HepG2 (cell line): ENCODE data around the gene ANKLE1. TPM values are rescaled to one million over a fixed set of nuclear protein-coding genes. Genes with fewer than 3 reads are reported as not detected.

ENCODE experiments used
- ASH2L ChIP-seq: fragments of 300-600, 200-600 bp; sonication (generic); IDR thresholded peaks from 2 replicates; pipeline ENCODE4 v1.7.0; 2017; ENCODE audit warnings: low read depth, mild to moderate bottlenecking, moderate library complexity, mixed read lengths, low read length; ENCODE audit not compliant: insufficient read length
- ATF1 ChIP-seq: IDR thresholded peaks from 2 replicates; pipeline ENCODE4 v1.6.1; 2016; ENCODE audit warnings: mild to moderate bottlenecking, control low read depth
- BRF2 ChIP-seq: sonication (generic); formaldehyde crosslinking; IDR thresholded peaks from 2 replicates; pipeline ENCODE4 v1.8.1; 2022; ENCODE audit warnings: mild to moderate bottlenecking, missing genetic modification reagents
- FOXA3 ChIP-seq: IDR thresholded peaks from 2 replicates; pipeline ENCODE4 v1.6.1; 2016; ENCODE audit warnings: missing genetic modification reagents, missing compliant biosample characterization
- HIC2 ChIP-seq: sonication (generic); formaldehyde crosslinking; IDR thresholded peaks from 2 replicates; pipeline ENCODE4 v1.9.0; 2022; ENCODE audit warnings: low read depth, missing genetic modification reagents
- HMGXB4 ChIP-seq, 2 experiments: sonication (generic) in 1 of 2; formaldehyde crosslinking in 1 of 2; IDR thresholded peaks; 2 replicates each; pipeline versions ENCODE4 v1.4.0 to v1.6.1; 2018 to 2020; ENCODE audit warnings: missing genetic modification reagents in 2 of 2, borderline replicate concordance in 1 of 2, low read depth in 1 of 2, mild to moderate bottlenecking in 1 of 2, missing biosample characterization in 1 of 2
- IRX3 ChIP-seq: sonication (generic); formaldehyde crosslinking; IDR thresholded peaks from 2 replicates; pipeline ENCODE4 v1.8.1; 2023; ENCODE audit warnings: mild to moderate bottlenecking, low read depth, missing genetic modification reagents, borderline replicate concordance
- ISL2 ChIP-seq: sonication (generic); formaldehyde crosslinking; IDR thresholded peaks from 2 replicates; pipeline ENCODE4 v1.5.0; 2020; ENCODE audit warnings: missing genetic modification reagents
- JUN ChIP-seq: sonication (generic); formaldehyde crosslinking; IDR thresholded peaks from 2 replicates; pipeline ENCODE4 v1.4.0; 2020; ENCODE audit warnings: mild to moderate bottlenecking, missing genetic modification reagents
- MAF1 ChIP-seq: sonication (generic); formaldehyde crosslinking; IDR thresholded peaks from 2 replicates; pipeline ENCODE4 v1.5.0; 2020; ENCODE audit warnings: missing genetic modification reagents, borderline replicate concordance
- NR2F6 ChIP-seq, 2 experiments: IDR thresholded peaks; 2 replicates each; pipeline ENCODE4 v1.6.1; 2016; ENCODE audit warnings: antibody characterized with exemption in 1 of 2, mild to moderate bottlenecking in 1 of 2
- RNF219 ChIP-seq: sonication (generic); formaldehyde crosslinking; IDR thresholded peaks from 2 replicates; pipeline ENCODE4 v1.5.0; 2020; ENCODE audit warnings: mild to moderate bottlenecking, missing genetic modification reagents
- SNRNP70 ChIP-seq: fragments of 200-400 bp; formaldehyde crosslinking; IDR thresholded peaks from 2 replicates; pipeline ENCODE4 v1.6.1; 2017; ENCODE audit warnings: mild to moderate bottlenecking, low read depth, low read length, moderate library complexity
- TOE1 ChIP-seq: sonication (generic); formaldehyde crosslinking; IDR thresholded peaks from 2 replicates; pipeline ENCODE4 v1.4.0; 2020; ENCODE audit warnings: mild to moderate bottlenecking, missing genetic modification reagents
- YEATS4 ChIP-seq: sonication (generic); formaldehyde crosslinking; IDR thresholded peaks from 2 replicates; pipeline ENCODE4 v1.4.0; 2020; ENCODE audit warnings: missing genetic modification reagents, borderline replicate concordance
- ZFP90 ChIP-seq: sonication (generic); formaldehyde crosslinking; IDR thresholded peaks from 2 replicates; pipeline ENCODE4 v1.8.0; 2022; ENCODE audit warnings: missing genetic modification reagents, mild to moderate bottlenecking, inconsistent platforms, borderline replicate concordance
- ZNF326 ChIP-seq: sonication (generic); formaldehyde crosslinking; IDR thresholded peaks from 2 replicates; pipeline ENCODE4 v1.4.0; 2020; ENCODE audit warnings: missing genetic modification reagents, borderline replicate concordance
- ZNF562 ChIP-seq: sonication (generic); formaldehyde crosslinking; IDR thresholded peaks from 2 replicates; pipeline ENCODE4 v1.8.0; 2022; ENCODE audit warnings: missing genetic modification reagents, borderline replicate concordance
- ZNF576 ChIP-seq: sonication (generic); formaldehyde crosslinking; IDR thresholded peaks from 2 replicates; pipeline ENCODE4 v1.4.0; 2020; ENCODE audit warnings: mild to moderate bottlenecking, missing genetic modification reagents
- ZNF746 ChIP-seq: sonication (generic); formaldehyde crosslinking; IDR thresholded peaks from 2 replicates; pipeline ENCODE4 v1.8.0; 2022; ENCODE audit warnings: mild to moderate bottlenecking, missing genetic modification reagents
- ZNF747 ChIP-seq: sonication (generic); formaldehyde crosslinking; IDR thresholded peaks from 2 replicates; pipeline ENCODE4 v1.8.1; 2023; ENCODE audit warnings: missing genetic modification reagents, mild to moderate bottlenecking, borderline replicate concordance
- ZNF792 ChIP-seq: IDR thresholded peaks from 2 replicates; pipeline ENCODE4 v1.6.1; 2016
- polyA plus RNA-seq, 8 experiments: library from polyadenylated mRNA; depleted of rRNA in 3 of 8; stranded (reverse) in 7 of 8; unstranded in 1 of 8; fragments of >200 nt; fragmentation: Illumina TruSeq in 4 of 8; extraction: Trizol in 4 of 8; gene quantifications; 2 replicates each; pipeline versions ENCODE4 v1.2.1 to v1.2.3, GENCODE V29; 2011 to 2016; ENCODE audit warnings: low read depth in 4 of 8, missing spikeins in 1 of 8, mixed read lengths in 1 of 8; ENCODE audit not compliant: insufficient read depth in 1 of 8
- total RNA-seq, 5 experiments: library from RNA; depleted of rRNA; stranded (reverse); fragments of >200 nt; fragmentation: Illumina TruSeq; extraction: Trizol; gene quantifications; 2 replicates each; pipeline ENCODE4 v1.2.3, GENCODE V29; 2016; ENCODE audit warnings: low read depth in 1 of 5

The ANKLE1 gene
- total and polyA plus RNA-seq, 2 of the 13 experiments (the other 11 are each of a cell fraction or from before 2014, with no cell fraction given), result 0.69 to 1.5 TPM

GRCh38 chr19:17303167-17303939, 21.7 kb downstream of the ANKLE1 start, which contains the start of gene ABHD8 (continued):
- TF ChIP-seq ATF1 (no peak), ZNF792 (CRISPR knock-in tag) (no peak), ISL2 (CRISPR knock-in tag) (no peak), IRX3 (CRISPR knock-in tag) (no peak), RNF219 (CRISPR knock-in tag) (no peak), ASH2L (peak; percentile 41), ZNF747 (CRISPR knock-in tag) (0 out of 2 replicates have a peak, but pooled peaks have one; percentile 58), ZFP90 (no peak), BRF2 (CRISPR knock-in tag) (no peak), MAF1 (no peak), TOE1 (no peak), NR2F6 (IDR thresholded peaks at IDR 0.05) (no peak; the same call in 1 of the 2 replicates), NR2F6 (CRISPR knock-in tag; IDR thresholded peaks at IDR 0.05) (peak; percentile 70; the same call in 1 of the 2 replicates), FOXA3 (peak; percentile 76), SNRNP70 (no peak), YEATS4 (CRISPR knock-in tag) (peak; percentile 37; the same call in 1 of the 2 replicates), JUN (no peak), HIC2 (CRISPR knock-in tag) (peak; percentile 61), ZNF562 (no peak), ZNF576 (no peak), ZNF746 (CRISPR knock-in tag) (no peak), HMGXB4 (CRISPR knock-in tag; IDR thresholded peaks at IDR 0.05; ENCODE audit: borderline replicate concordance in 1 of 2, low read depth in 1 of 2) (peak; percentile 67 to 90), ZNF326 (CRISPR knock-in tag) (no peak)
